Sigmoid colon (tissue), 4 donors: ENCODE results near the gene PRIM2.
"Not testable (repeated sequence)": the region's sequence is repeated elsewhere in the genome, so short reads cannot be mapped to it uniquely, and the experiment has no call there.

Source experiments
- EP300 ChIP-seq, 4 donors: sonication (generic); formaldehyde crosslinking; IDR thresholded peaks; one replicate each; pipeline ENCODE4 v1.6.1; 2017; ENCODE audit warnings: antibody characterized with exemption in 4 of 4
- POLR2A ChIP-seq, 2 donors: fragments of 450-650 bp; IDR thresholded peaks; one replicate each; pipeline ENCODE4 v1.6.1; 2016; ENCODE audit warnings: antibody characterized with exemption in 2 of 2, mild to moderate bottlenecking in 2 of 2, moderate library complexity in 2 of 2
- TF ChIP-seq, protein P1 (sequence below), 4 experiments: fragments of 450-650 bp in 3 of 4; fragments of 200-600 bp in 1 of 4; IDR thresholded peaks; one replicate each; pipeline ENCODE4 v1.5.1; 2016 to 2019; ENCODE audit warnings: antibody characterized with exemption in 4 of 4, mild to moderate bottlenecking in 3 of 4, moderate library complexity in 2 of 4

DNA sequence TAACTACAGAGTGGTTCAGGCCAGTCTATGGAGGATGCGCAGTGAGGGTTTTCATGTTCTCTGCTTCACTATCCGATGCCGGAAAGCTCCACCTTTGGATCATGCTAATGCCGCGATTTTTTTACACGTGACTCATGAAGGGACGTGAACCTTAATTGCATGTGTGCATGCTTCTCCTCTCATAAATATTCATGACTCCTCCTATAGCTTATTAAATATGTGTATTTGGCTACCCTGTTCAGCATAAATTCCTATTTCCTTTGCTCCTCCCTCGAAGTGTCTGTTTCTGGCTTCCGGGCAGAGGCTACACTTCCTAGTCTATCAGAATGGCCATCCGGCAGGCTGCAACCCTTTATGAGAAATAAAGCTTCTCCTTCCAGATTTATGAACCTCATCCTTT lies 185.0 kb downstream of the PRIM2 start:
- TF ChIP-seq, protein P1, sequence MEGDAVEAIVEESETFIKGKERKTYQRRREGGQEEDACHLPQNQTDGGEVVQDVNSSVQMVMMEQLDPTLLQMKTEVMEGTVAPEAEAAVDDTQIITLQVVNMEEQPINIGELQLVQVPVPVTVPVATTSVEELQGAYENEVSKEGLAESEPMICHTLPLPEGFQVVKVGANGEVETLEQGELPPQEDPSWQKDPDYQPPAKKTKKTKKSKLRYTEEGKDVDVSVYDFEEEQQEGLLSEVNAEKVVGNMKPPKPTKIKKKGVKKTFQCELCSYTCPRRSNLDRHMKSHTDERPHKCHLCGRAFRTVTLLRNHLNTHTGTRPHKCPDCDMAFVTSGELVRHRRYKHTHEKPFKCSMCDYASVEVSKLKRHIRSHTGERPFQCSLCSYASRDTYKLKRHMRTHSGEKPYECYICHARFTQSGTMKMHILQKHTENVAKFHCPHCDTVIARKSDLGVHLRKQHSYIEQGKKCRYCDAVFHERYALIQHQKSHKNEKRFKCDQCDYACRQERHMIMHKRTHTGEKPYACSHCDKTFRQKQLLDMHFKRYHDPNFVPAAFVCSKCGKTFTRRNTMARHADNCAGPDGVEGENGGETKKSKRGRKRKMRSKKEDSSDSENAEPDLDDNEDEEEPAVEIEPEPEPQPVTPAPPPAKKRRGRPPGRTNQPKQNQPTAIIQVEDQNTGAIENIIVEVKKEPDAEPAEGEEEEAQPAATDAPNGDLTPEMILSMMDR (IDR thresholded peaks at IDR 0.05), result not testable (repeated sequence)
- TF ChIP-seq POLR2A, EP300 (IDR thresholded peaks at IDR 0.05): not testable (repeated sequence)
